HepG2 (cell line): ENCODE data around the gene PSMB11. TPM values are rescaled to one million over a fixed set of nuclear protein-coding genes. Genes with fewer than 3 reads are reported as not detected.

Source experiments
- ATF7-NPFF ChIP-seq: sonication (generic); formaldehyde crosslinking; IDR thresholded peaks from 2 replicates; pipeline ENCODE4 v1.8.1; 2023; ENCODE audit warnings: mild to moderate bottlenecking, low read depth, missing genetic modification reagents, moderate library complexity
- CC2D1A ChIP-seq: sonication (generic); formaldehyde crosslinking; IDR thresholded peaks from 2 replicates; pipeline ENCODE4 v1.8.1; 2023; ENCODE audit warnings: mild to moderate bottlenecking, missing genetic modification reagents
- CSRNP1 ChIP-seq: sonication (generic); formaldehyde crosslinking; IDR thresholded peaks from 2 replicates; pipeline ENCODE4 v1.8.1; 2023; ENCODE audit warnings: mild to moderate bottlenecking, missing genetic modification reagents
- DZIP1 ChIP-seq: sonication (generic); formaldehyde crosslinking; IDR thresholded peaks from 2 replicates; pipeline ENCODE4 v1.5.0; 2020; ENCODE audit warnings: mild to moderate bottlenecking, missing genetic modification reagents
- GPBP1L1 ChIP-seq: sonication (generic); formaldehyde crosslinking; IDR thresholded peaks from 2 replicates; pipeline ENCODE4 v1.5.0; 2020; ENCODE audit warnings: mild to moderate bottlenecking, missing genetic modification reagents
- ISL2 ChIP-seq: sonication (generic); formaldehyde crosslinking; IDR thresholded peaks from 2 replicates; pipeline ENCODE4 v1.5.0; 2020; ENCODE audit warnings: missing genetic modification reagents
- JARID2 ChIP-seq: sonication (generic); formaldehyde crosslinking; IDR thresholded peaks from 2 replicates; pipeline ENCODE4 v1.8.1; 2023; ENCODE audit warnings: missing genetic modification reagents, inconsistent platforms; ENCODE audit not compliant: insufficient replicate concordance
- KLF9 ChIP-seq: IDR thresholded peaks from 2 replicates; pipeline ENCODE4 v1.6.1; 2016; ENCODE audit warnings: low read depth
- MXD1 ChIP-seq: sonication (generic); formaldehyde crosslinking; IDR thresholded peaks from 2 replicates; pipeline ENCODE4 v1.4.0; 2020; ENCODE audit warnings: mild to moderate bottlenecking, missing genetic modification reagents
- SOX13 ChIP-seq, 3 experiments: fragments of 450-650 bp in 1 of 3; sonication (generic) in 1 of 3; formaldehyde crosslinking in 1 of 3; IDR thresholded peaks in 2 of 3; conservative IDR thresholded peaks in 1 of 3; 2 replicates each; pipeline versions ENCODE4 v1.5.0 to v1.6.1; 2016 to 2020; ENCODE audit warnings: antibody characterized with exemption in 1 of 3, mild to moderate bottlenecking in 1 of 3, missing compliant biosample characterization in 1 of 3, missing genetic modification reagents in 1 of 3, moderate library complexity in 1 of 3
- SOX6 ChIP-seq, 2 experiments: fragments of 450-650 bp in 1 of 2; sonication (generic) in 1 of 2; formaldehyde crosslinking in 1 of 2; IDR thresholded peaks; 2 replicates each; pipeline versions ENCODE4 v1.4.0 to v1.6.1; 2017 to 2020; ENCODE audit warnings: antibody characterized with exemption in 1 of 2, mild to moderate bottlenecking in 1 of 2, missing genetic modification reagents in 1 of 2
- SYNCRIP ChIP-seq: fragments of 200-400 bp; formaldehyde crosslinking; IDR thresholded peaks from 2 replicates; pipeline ENCODE4 v1.6.1; 2018; ENCODE audit warnings: mild to moderate bottlenecking, low read depth, low read length; ENCODE audit not compliant: insufficient read depth
- ZBTB8A ChIP-seq: sonication (generic); formaldehyde crosslinking; IDR thresholded peaks from 2 replicates; pipeline ENCODE4 v1.4.0; 2020; ENCODE audit warnings: mild to moderate bottlenecking, low read depth, missing genetic modification reagents, borderline replicate concordance
- ZFP82 ChIP-seq: sonication (generic); formaldehyde crosslinking; IDR thresholded peaks from 2 replicates; pipeline ENCODE4 v1.5.1; 2020; ENCODE audit warnings: mild to moderate bottlenecking, missing genetic modification reagents, borderline replicate concordance
- ZNF121 ChIP-seq: sonication (generic); formaldehyde crosslinking; IDR thresholded peaks from 2 replicates; pipeline ENCODE4 v1.5.0; 2020; ENCODE audit warnings: mild to moderate bottlenecking, missing genetic modification reagents
- ZNF275 ChIP-seq: sonication (generic); formaldehyde crosslinking; IDR thresholded peaks from 2 replicates; pipeline ENCODE4 v1.8.0; 2022; ENCODE audit warnings: missing genetic modification reagents, mild to moderate bottlenecking, inconsistent platforms, borderline replicate concordance
- ZNF30 ChIP-seq: sonication (generic); formaldehyde crosslinking; IDR thresholded peaks from 2 replicates; pipeline ENCODE4 v1.5.0; 2020; ENCODE audit warnings: mild to moderate bottlenecking, missing genetic modification reagents
- ZNF484 ChIP-seq: sonication (generic); formaldehyde crosslinking; IDR thresholded peaks from 2 replicates; pipeline ENCODE4 v1.5.1; 2020; ENCODE audit warnings: mild to moderate bottlenecking, low read depth, missing genetic modification reagents, borderline replicate concordance
- ZNF598 ChIP-seq: sonication (generic); formaldehyde crosslinking; IDR thresholded peaks from 2 replicates; pipeline ENCODE4 v1.5.1; 2020; ENCODE audit warnings: mild to moderate bottlenecking, missing genetic modification reagents, borderline replicate concordance
- ZNF816 ChIP-seq: sonication (generic); formaldehyde crosslinking; IDR thresholded peaks from 2 replicates; pipeline ENCODE4 v1.8.0; 2022; ENCODE audit warnings: missing genetic modification reagents, mild to moderate bottlenecking, borderline replicate concordance
- ZNF883 ChIP-seq: sonication (generic); formaldehyde crosslinking; IDR thresholded peaks from 2 replicates; pipeline ENCODE4 v1.5.1; 2020; ENCODE audit warnings: mild to moderate bottlenecking, missing genetic modification reagents; ENCODE audit errors: not compliant biosample characterization
- polyA plus RNA-seq, 8 experiments: library from polyadenylated mRNA; depleted of rRNA in 3 of 8; stranded (reverse) in 7 of 8; unstranded in 1 of 8; fragments of >200 nt; fragmentation: Illumina TruSeq in 4 of 8; extraction: Trizol in 4 of 8; gene quantifications; 2 replicates each; pipeline versions ENCODE4 v1.2.1 to v1.2.3, GENCODE V29; 2011 to 2016; ENCODE audit warnings: low read depth in 4 of 8, missing spikeins in 1 of 8, mixed read lengths in 1 of 8; ENCODE audit not compliant: insufficient read depth in 1 of 8
- total RNA-seq, 5 experiments: library from RNA; depleted of rRNA; stranded (reverse); fragments of >200 nt; fragmentation: Illumina TruSeq; extraction: Trizol; gene quantifications; 2 replicates each; pipeline ENCODE4 v1.2.3, GENCODE V29; 2016; ENCODE audit warnings: low read depth in 1 of 5

The PSMB11 gene
- total and polyA plus RNA-seq, 2 of the 13 experiments (the other 11 are each of a cell fraction or from before 2014, with no cell fraction given): not detected

- TF ChIP-seq ZNF275 (CRISPR knock-in tag) (no peak), JARID2 (CRISPR knock-in tag) (no peak), GPBP1L1 (no peak), CSRNP1 (CRISPR knock-in tag) (no peak), ZNF121 (CRISPR knock-in tag) (no peak), KLF9 (0 out of 2 replicates have a peak, but pooled peaks have one; percentile 40), ZFP82 (CRISPR knock-in tag) (no peak), DZIP1 (CRISPR knock-in tag) (no peak), ISL2 (CRISPR knock-in tag) (no peak), ZNF30 (CRISPR knock-in tag) (no peak), ZNF883 (CRISPR knock-in tag) (no peak), SYNCRIP (no peak), SOX13 (IDR thresholded peaks at IDR 0.05) (no peak), SOX13 (CRISPR knock-in tag; conservative IDR thresholded peaks at IDR 0.05 in 1 of 2, IDR thresholded peaks at IDR 0.05 in 1 of 2) (0 out of 4 replicates have a peak, but pooled peaks of 1 of the 2 experiments have one; percentile 18), ZNF598 (CRISPR knock-in tag) (no peak), SOX6 (IDR thresholded peaks at IDR 0.05) (no peak), SOX6 (CRISPR knock-in tag; IDR thresholded peaks at IDR 0.05) (no peak), ATF7-NPFF (no peak), MXD1 (CRISPR knock-in tag) (0 out of 2 replicates have a peak, but pooled peaks have one; percentile 21), ZNF484 (CRISPR knock-in tag) (no peak), CC2D1A (CRISPR knock-in tag) (no peak), ZNF816 (CRISPR knock-in tag) (no peak), ZBTB8A (CRISPR knock-in tag) (0 out of 2 replicates have a peak, but pooled peaks have one; percentile 53)
Measured at GRCh38 chr14:22994762-22995275, 47.2 kb upstream of the PSMB11 start (continued).
